IPS-11a (cell line): Measurements from ENCODE around the gene TTC21A.

ENCODE experiments used
- H3K4me3 ChIP-seq: one replicate; pipeline ENCODE4 v1.5.1; 2013; ENCODE audit warnings: low read depth, low read length, control low read depth

TTC21A gene

DNA sequence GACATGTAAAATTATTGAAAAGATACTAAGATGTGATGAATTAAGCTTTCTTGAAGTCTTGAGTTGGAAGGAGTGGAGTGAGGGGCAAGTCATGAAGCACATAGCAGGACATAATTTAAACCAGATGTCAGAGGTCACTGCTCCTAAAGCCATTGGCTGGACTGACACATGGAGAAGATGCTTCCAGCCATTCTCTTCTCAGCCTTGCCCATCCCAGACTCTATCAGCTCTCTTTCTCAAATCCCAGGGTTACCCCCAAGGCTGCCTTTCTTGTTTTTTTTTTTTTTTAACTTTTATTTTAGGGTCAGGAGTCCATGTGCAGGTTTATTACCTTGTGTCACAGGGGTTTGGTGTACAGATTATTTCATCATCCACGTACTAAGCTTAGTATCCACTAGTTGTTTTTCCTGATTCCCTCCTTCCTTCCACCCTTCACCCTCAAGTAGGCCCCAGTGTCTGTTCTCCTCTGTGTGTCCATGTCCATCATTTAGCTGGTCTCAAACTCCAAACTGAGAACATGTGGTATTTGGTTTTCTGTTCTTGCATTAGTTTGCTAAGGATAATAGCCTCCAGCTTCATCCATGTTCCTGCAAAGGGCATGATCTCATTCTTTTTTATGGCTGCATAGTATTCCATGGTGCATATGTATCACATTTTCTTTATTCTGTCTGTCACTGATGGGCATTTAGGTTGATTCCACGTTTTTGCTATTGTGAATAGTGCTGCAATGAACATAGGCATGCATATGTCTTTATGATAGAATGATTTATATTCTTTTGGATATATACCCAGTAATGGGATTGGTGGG lies 66.0 kb downstream of the TTC21A start:
- H3K4me3 ChIP-seq: no peak overlapping the region

DNA sequence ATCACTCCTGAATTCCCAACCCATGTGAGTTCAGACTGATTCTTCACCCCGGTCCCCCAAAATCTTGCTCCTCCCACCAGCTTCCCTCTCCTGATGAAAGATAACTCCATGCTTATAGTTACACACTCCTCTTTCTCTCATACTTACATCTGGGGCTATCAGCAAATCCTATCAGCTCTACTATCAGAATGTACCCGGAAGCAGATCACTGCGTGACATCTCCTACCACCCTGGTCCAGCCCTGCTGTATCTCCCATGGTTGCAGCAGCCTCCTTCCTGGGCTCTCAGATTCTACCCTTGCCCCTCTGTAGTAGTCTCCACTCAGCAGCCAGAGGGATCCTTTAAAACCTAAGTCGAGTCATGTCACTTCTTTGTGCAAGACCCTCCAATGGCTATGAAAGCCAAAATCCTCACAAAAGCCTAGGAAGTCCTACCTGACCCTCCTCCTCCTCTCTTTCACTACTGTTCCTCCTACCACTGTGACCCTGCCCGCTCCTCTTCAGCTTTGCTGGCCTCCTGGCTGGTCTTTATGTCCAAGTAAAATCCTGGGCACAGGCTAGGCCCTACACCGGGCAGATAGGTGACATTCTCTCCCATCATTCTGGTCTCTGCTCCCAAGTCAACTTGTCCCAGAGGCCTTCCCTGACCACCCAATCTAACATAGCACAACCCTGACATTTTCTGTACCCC lies 68.7 kb downstream of the TTC21A start:
- H3K4me3 ChIP-seq: no peak overlapping the region

DNA sequence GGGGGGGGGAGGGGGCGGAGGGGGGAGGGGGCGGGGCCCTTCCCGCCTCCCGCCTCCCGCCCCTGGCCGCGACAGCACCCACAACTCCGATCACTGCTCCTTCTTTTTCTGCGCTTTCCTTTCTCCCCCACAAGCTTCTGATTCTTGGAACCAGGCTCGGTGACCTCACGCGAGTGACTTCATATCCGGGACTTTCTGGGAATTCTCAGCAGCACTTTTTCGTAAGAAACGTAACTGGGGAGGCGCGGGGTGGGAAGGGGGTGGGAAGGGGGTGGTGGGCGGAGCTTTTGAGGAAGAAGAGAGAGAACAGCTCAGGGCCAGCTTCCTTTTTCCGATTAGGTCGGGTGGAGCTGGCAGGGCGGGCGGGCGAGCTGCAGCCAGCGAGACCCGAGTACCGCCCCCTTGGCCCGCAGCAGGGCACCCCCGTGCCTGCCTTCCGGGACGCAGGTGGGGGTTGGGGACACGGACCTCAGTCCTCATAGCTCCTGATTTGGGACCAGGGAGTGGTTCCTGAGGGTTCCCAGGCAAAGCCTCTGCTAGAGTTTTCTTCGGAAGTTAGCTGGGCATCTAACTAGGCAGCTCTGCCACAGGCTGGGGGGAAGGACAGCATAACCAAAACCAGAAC lies 70.3 kb downstream of the TTC21A start:
- peak overlapping the region; percentile 45 for H3K4me3 ChIP-seq

DNA sequence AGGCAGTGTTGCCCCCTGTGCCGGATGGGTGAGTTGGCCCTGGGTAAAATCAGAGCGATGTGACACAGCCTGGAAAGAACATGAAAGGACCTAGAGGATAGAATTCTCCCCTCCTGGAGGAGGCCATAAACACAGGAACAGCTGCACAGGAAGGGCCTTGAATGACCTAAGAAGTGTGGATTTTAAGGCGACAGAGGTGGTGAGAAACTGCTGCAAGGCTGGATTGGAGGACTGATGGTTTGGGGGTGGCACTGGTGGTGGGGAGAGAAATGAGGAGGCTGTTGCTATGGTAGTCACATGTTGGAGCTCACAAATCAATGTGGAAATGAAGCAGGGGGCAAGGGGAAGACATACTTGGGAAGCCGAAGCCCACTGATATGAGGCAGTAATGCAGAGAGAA lies 71.1 kb downstream of the TTC21A start:
- no peak overlapping the region for H3K4me3 ChIP-seq

DNA sequence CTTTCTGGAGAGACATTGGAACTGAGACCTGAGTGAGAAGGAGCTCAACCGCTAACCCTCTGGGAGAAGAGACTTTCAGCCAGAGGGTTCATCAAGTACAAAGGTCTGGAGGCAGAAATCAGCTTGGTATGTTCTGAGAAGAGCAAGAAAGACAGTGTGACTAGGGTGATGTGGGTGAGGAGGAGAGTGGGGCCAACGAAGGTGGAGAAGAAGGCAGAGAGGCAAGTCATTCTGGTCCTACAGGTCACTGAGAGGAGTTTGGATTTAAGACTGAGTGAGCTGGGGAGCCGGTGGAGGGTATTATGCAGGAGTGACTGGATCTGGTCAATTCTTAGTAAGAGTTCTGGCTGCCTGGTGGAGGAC lies 72.7 kb downstream of the TTC21A start:
- peak overlapping the region; percentile 38 for H3K4me3 ChIP-seq

DNA sequence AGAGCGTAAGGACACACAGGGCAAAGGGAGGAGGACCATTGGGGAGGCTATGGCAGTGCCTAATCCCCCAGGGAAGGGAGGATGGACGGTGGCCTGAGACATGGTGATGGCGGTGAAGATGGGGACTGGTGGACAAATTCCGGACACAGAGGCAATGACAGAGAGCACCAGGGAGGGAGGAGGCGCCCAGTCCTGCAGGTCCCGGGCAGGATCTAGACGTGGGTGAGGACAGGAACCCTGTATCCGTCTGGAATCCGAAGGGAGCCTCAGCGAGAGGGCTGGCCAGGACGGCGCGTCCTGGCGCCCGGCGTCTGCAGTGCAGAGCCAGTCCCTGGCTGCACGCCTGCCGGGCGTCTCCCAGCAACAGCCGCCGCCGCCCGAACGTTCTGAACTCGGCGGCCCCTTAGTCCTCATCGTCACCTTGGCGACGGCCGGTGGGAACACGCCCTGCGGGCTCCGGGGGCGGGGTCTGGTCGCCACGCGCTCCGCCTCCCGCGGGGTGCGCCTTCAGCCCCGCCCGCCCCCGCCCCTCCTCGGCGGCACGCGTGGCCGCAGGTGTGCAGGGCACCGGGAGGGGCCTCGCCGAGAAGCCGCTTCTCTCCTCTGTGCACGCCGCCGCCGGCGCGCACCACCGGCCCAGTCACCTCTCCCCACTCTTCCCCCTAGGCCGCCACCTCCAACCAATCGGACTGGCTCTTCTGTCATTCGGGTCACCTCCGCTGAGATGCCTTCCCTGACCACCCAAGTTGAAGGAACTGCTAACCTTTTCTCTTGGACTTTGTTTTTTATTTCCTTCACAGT lies 73.3 kb downstream of the TTC21A start:
- peak overlapping the region; percentile 38 for H3K4me3 ChIP-seq

DNA sequence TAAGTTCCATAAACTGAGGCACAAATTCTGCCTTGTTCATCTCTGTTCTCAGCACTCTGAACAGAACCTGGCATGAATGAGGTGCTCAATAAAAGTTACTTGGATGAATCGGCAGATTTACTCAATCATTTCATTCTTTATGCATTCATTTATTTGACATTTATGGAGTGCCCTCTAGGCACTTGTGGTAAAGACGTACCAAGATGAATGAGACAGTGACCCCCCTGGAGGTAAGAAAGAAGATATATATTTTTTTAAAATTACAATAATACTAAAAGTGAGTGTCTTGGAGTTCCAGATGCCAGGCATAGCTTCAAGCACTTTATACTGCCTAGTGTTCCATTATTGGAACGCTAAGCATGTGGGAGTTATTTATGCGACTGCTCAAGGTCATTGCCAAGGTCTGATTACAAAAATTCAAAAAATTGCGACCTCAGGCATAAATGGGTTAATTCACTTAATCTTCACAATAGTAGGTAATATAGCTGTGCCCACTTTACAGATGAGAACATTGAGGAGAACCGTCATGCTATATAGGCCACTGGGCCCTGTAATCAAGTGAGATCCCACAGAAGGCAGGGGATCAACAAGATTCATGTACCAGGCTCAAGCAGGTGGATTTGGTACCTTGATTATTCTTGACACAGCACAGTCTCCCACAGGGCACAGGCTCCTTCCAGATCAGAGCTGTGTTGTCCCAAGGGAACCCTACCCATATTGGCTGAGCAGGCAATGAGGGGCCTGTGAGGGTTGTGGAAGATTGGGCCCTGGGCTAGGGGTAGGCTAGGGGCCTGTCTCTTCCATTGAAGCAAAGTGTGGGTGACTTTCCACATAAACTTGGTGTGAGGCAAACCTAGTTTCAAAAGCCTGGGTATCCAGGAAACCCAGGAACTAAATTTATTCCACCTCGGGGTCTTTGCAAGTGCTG lies 74.2 kb downstream of the TTC21A start:
- H3K4me3 ChIP-seq: peak overlapping the region; percentile 24

DNA sequence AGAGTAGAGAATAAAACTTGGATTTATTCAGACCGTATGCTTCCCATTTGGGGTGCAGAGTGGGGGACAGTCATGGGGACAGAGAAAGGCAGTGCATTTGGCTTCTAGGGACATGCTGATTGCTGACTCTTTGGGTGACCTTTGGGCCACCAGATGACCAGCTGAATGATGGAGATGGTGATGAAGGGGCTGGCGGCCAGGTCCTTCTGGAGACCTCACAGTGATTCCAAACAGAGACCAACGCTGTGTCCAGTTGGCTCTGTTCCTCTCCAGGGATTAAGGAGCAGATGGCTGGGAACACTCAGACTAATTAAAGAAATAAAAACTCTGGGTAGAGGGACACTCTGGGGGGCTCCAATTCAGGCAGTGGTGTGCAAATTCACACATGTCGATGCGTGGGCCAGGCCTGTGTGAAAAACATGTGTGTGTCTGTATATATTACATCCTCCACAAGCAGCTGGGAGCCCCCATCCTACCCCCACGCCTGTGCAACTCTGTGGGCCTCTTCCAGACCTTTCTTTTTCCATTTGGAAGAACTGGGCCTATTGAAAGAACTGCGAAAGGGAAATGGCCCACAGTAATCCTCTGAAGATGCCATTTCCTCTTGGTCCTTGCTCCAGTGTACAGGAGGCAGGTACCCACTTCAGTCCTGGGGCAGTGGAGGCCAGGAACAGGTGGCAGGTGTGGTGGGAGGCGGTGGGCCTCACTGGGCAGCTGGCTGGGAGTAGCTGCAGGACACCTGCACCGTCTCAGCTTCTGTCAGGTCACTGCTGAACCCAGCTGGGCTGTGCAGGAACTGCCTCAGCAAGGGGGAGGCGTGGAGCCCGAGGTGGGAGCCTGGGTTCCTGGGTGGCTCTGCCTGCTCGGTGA lies 76.0 kb downstream of the TTC21A start:
- H3K4me3 ChIP-seq: no peak overlapping the region

DNA sequence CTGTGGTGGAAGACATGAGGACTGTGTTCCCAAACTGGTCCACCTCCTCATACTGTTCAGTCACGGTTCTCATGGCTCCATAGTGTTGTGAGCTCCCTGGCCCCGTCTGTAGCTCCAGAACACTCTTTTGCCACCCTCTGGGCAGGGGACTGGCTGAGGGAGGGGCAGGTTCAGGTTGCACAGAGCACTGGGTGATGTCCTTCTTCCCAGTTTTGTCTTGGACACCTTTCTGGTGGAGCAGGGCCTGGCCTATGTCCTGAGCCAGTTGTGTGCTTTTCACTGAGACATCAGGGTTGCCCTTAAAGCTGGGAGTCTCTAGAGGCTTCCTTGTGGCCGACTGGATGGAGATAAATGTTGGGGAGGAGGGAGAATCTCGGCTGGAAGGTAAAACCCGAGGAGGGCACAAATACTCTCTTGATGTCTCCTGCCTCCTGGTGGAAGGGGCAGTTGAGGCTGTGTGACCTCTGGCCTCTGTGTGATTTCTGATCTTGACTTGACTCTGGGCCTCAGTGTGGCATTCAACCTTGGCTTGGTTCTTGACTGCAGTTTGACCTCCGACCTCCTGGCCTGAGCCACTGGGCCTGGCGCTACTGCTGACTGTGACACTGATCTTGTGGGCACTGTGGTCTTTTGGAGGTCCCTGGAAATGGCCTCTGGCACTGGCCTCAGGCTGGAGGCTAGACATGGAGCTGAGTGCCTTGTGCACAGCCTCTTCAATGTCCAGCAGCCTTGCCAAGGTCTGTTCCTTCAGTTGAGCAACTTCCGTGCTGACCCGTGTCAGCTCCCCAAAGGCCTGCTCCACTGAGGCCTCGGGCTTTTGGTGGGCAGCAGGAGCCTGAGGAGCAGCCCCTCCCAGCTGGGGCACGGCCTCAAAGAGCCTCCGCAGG lies 76.8 kb downstream of the TTC21A start:
- H3K4me3 ChIP-seq: no peak overlapping the region

DNA sequence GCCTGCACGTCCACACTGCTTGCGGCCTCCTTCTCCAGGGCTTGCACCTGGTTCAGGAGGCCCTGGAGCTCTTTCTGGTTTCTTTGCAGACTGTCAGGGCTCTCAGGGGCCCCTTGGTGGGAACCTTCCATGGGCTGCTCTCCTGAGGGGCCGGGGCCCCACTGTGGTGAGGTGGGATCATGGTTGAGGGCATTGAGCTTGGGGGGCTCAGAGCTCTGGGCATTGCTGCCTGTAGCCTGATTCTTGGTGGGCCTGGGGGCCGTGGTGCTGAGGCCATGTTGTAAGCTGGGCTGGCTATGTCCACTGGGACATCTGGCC lies 77.4 kb downstream of the TTC21A start:
- no peak overlapping the region for H3K4me3 ChIP-seq

DNA sequence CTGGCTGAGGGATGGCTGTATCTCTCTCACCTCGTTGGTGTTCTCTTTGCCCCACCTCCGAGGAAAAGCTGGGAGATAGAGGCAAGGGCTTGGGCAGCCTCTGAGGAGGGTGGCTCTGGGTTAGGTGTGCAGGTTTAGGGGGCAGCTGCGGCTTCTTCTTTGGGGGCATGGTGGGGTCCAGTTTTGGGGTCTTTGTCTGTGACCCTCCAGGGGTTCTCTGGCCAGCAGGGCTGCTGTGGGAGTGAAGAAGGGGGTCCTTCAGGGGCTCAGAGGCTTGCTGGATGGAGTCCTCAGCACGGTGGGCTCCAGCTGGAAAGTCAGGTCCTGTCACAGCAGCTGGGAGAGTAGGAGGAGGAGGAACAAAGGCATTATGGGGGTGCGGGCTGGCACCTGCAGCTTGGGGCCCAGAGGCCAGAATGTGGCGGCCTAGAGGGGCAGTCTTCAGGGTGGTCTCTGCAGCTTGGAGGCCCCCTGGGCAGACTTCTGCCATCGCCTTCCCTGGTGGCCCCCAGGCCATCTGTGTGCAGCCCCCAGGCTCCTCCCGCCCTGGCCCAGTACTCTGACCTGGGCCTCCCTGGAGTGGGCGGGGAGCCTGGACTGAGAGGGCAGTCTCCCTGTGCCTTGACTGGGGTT lies 78.0 kb downstream of the TTC21A start:
- H3K4me3 ChIP-seq: no peak overlapping the region

DNA sequence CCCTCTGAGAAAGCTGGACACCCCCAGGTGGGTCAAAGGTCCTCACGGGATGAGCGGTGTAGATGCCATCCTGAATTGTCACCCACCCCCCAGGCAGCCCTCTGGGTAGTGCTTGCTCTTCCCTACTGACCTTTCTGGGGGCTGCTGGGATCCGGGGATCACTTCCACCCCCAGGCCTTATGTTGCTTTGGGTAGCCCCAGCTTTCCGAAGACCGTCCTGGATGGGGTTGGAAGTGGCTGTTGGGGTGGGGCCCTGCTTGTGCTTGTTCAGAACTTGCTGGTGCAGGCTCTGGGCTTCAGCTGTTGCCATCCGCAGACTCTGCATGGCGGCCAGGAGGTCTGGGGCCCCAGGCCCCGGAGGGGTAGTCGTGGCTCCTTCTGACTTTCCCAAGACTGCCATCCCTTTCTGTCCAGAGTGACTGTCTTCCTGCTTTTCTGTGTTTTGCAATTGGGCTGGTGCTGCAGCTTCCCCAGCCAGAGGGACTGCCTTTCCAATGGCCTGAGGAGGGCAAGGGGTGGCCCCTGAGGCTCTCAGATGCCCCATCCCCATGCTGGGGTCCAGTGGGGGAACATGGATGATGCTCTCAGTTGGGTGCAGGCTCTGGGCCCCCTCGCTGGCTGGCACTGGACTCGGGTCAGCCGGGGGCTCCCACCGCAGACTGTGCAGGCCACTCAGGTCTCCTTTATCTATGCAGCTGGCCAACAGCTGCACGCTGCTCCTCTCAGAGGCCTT lies 78.6 kb downstream of the TTC21A start:
- H3K4me3 ChIP-seq: no peak overlapping the region

DNA sequence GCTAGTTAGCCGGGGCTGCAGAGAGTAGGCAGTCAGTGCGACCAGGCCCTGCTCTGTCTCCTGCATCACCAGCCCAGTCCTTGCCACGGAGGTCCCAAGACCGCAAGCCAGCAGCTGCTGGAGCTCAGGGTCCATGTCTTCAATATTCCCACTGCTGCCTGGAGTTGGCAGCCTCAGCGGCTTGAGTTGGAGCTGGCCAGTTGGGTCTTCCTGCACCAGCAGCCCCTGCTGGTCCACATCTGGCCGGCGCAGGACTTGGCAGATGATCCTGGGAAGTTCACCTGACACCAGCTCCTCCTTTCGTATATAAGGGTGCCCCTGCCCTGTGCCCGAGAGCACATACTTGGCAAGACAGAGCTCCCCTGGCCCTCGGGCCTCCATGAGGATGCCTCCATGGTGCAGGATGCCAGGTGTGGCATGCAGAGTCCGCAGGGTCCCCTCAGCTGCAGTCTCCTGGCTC lies 79.2 kb downstream of the TTC21A start:
- H3K4me3 ChIP-seq: no peak overlapping the region

DNA sequence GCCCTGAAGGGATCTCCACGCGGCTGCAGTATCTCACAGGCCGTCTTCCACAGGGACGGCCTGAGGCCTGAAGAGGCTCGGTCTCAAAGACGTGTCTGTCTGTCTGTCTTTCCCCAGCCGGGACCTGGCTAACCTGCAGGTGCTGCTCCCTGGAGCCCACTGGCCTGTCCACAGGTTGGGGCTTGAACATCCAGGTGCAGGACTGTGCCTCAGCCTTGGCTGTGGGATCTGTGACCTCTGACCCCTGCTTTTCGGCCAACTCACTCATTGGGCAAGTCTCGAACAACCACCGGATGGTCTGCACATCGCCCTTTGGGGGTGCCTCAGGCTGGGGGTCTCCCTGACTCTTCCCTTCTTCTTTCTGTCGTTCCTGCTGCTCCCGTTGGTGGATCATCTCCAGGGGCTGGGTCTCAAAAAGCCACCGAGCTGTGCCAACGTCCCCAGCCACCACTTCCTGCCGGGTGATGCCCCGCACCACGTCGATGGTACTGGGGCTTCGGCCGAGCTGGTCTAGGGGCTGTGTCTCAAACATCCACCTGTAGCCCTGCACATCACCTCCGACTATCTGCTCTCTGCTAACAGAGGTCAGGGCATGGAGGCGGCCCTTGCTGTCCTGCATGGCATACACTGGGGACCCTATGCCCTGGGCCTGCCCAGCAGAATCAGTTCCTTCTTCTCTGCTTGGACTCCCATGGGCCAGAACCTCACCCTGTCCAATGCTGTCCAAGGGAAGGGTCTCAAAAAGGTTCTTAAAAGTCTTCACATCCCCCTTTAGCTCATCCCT lies 80.1 kb downstream of the TTC21A start:
- no peak overlapping the region for H3K4me3 ChIP-seq
